ENCODE data around the gene TNS3.

The TNS3 gene

GRCh38 chr7:47488969-47489342, 93.0 kb downstream of the TNS3 start:
- Histone ChIP-seq H3K4me1 (ENCODE audit: control insufficient read depth, insufficient read depth, low read length) (peaks cover 21% of the 10 kb centered on the region), H3K27me3 (ENCODE audit: control insufficient read depth, insufficient read depth, low read length) (no peaks in the 10 kb centered on the region), H3K4me3 (ENCODE audit: low read length) (no peak overlapping the region), H3K9me3 (replicated peaks; ENCODE audit: low read length) (no peaks in the 10 kb centered on the region), H3K4me2 (ENCODE audit: low read length) (no peak overlapping the region), H3K36me3 (ENCODE audit: insufficient read depth, low read length) (peaks cover 4% of the 10 kb centered on the region), H3K9ac (ENCODE audit: low read depth, low read length) (no peak overlapping the region)

GRCh38 chr7:47488201-47488968, 93.5 kb downstream of the TNS3 start:
- no peak overlapping the region for H3K4me3 ChIP-seq (ENCODE audit: low read length)
- no peaks in the 10 kb centered on the region for H3K27me3 ChIP-seq (ENCODE audit: control insufficient read depth, insufficient read depth, low read length)
- H3K36me3 ChIP-seq (ENCODE audit: insufficient read depth, low read length): peaks cover 4% of the 10 kb centered on the region
- no peaks in the 10 kb centered on the region for H3K9me3 ChIP-seq (replicated peaks; ENCODE audit: low read length)
- H3K4me1 ChIP-seq (ENCODE audit: control insufficient read depth, insufficient read depth, low read length): peaks cover 23% of the 10 kb centered on the region
- H3K4me2 ChIP-seq (ENCODE audit: low read length): no peak overlapping the region
- no peak overlapping the region for H3K9ac ChIP-seq (ENCODE audit: low read depth, low read length)

GRCh38 chr7:47485640-47486435, 96.1 kb downstream of the TNS3 start:
- peak overlapping the region; percentile 66 for H3K9ac ChIP-seq (ENCODE audit: low read depth, low read length)
- no peaks in the 10 kb centered on the region for H3K9me3 ChIP-seq (replicated peaks; ENCODE audit: low read length)
- no peaks in the 10 kb centered on the region for H3K27me3 ChIP-seq (ENCODE audit: control insufficient read depth, insufficient read depth, low read length)
- H3K36me3 ChIP-seq (ENCODE audit: insufficient read depth, low read length): peaks cover 4% of the 10 kb centered on the region
- no peak overlapping the region for H3K4me3 ChIP-seq (ENCODE audit: low read length)
- peak overlapping the region; percentile 47 for H3K4me2 ChIP-seq (ENCODE audit: low read length)
- peaks cover 44% of the 10 kb centered on the region for H3K4me1 ChIP-seq (ENCODE audit: control insufficient read depth, insufficient read depth, low read length)

- Histone ChIP-seq H3K4me3 (ENCODE audit: low read length) (no peak overlapping the region), H3K4me2 (ENCODE audit: low read length) (peak overlapping the region; percentile 47), H3K27me3 (ENCODE audit: control insufficient read depth, insufficient read depth, low read length) (no peaks in the 10 kb centered on the region), H3K9me3 (replicated peaks; ENCODE audit: low read length) (no peaks in the 10 kb centered on the region), H3K9ac (ENCODE audit: low read depth, low read length) (peak overlapping the region; percentile 66), H3K4me1 (ENCODE audit: control insufficient read depth, insufficient read depth, low read length) (peaks cover 50% of the 10 kb centered on the region), H3K36me3 (ENCODE audit: insufficient read depth, low read length) (peaks cover 4% of the 10 kb centered on the region)
Measured at GRCh38 chr7:47484923-47485639, 96.8 kb downstream of the TNS3 start.

- Histone ChIP-seq H3K4me2 (ENCODE audit: low read length) (peak overlapping the region; percentile 47), H3K9me3 (replicated peaks; ENCODE audit: low read length) (no peaks in the 10 kb centered on the region), H3K4me1 (ENCODE audit: control insufficient read depth, insufficient read depth, low read length) (peaks cover 50% of the 10 kb centered on the region), H3K4me3 (ENCODE audit: low read length) (no peak overlapping the region), H3K9ac (ENCODE audit: low read depth, low read length) (peak overlapping the region; percentile 66), H3K27me3 (ENCODE audit: control insufficient read depth, insufficient read depth, low read length) (no peaks in the 10 kb centered on the region), H3K36me3 (ENCODE audit: insufficient read depth, low read length) (peaks cover 4% of the 10 kb centered on the region)
Measured at GRCh38 chr7:47484457-47484856, 97.5 kb downstream of the TNS3 start.

- Histone ChIP-seq H3K36me3 (ENCODE audit: insufficient read depth, low read length) (peaks cover 4% of the 10 kb centered on the region), H3K9ac (ENCODE audit: low read depth, low read length) (no peak overlapping the region), H3K27me3 (ENCODE audit: control insufficient read depth, insufficient read depth, low read length) (no peaks in the 10 kb centered on the region), H3K9me3 (replicated peaks; ENCODE audit: low read length) (no peaks in the 10 kb centered on the region), H3K4me1 (ENCODE audit: control insufficient read depth, insufficient read depth, low read length) (peaks cover 50% of the 10 kb centered on the region), H3K4me2 (ENCODE audit: low read length) (no peak overlapping the region), H3K4me3 (ENCODE audit: low read length) (no peak overlapping the region)
Measured at GRCh38 chr7:47483604-47484273, 98.2 kb downstream of the TNS3 start.

- H3K27me3 ChIP-seq (ENCODE audit: control insufficient read depth, insufficient read depth, low read length): no peaks in the 10 kb centered on the region
- peaks cover 61% of the 10 kb centered on the region for H3K4me1 ChIP-seq (ENCODE audit: control insufficient read depth, insufficient read depth, low read length)
- peak overlapping the region; percentile 18 for H3K4me3 ChIP-seq (ENCODE audit: low read length)
- H3K36me3 ChIP-seq (ENCODE audit: insufficient read depth, low read length): peaks cover 4% of the 10 kb centered on the region
- H3K9ac ChIP-seq (ENCODE audit: low read depth, low read length): peak overlapping the region; percentile 72
- H3K4me2 ChIP-seq (ENCODE audit: low read length): peak overlapping the region; percentile 62
- no peaks in the 10 kb centered on the region for H3K9me3 ChIP-seq (replicated peaks; ENCODE audit: low read length)
Measured at GRCh38 chr7:47482013-47482875, 99.7 kb downstream of the TNS3 start.

GRCh38 chr7:47481541-47482012, 100.3 kb downstream of the TNS3 start:
- Histone ChIP-seq H3K4me1 (ENCODE audit: control insufficient read depth, insufficient read depth, low read length) (peaks cover 62% of the 10 kb centered on the region), H3K36me3 (ENCODE audit: insufficient read depth, low read length) (peaks cover 4% of the 10 kb centered on the region), H3K27me3 (ENCODE audit: control insufficient read depth, insufficient read depth, low read length) (no peaks in the 10 kb centered on the region), H3K4me2 (ENCODE audit: low read length) (peak overlapping the region; percentile 62), H3K4me3 (ENCODE audit: low read length) (peak overlapping the region; percentile 18), H3K9me3 (replicated peaks; ENCODE audit: low read length) (no peaks in the 10 kb centered on the region), H3K9ac (ENCODE audit: low read depth, low read length) (peak overlapping the region; percentile 72)

GRCh38 chr7:47480576-47481538, 101.1 kb downstream of the TNS3 start:
- Histone ChIP-seq H3K4me3 (ENCODE audit: low read length) (no peak overlapping the region), H3K4me1 (ENCODE audit: control insufficient read depth, insufficient read depth, low read length) (peaks cover 62% of the 10 kb centered on the region)

More at GRCh38 chr7:47480576-47481538, 101.1 kb downstream of the TNS3 start:
- Histone ChIP-seq H3K9me3 (replicated peaks; ENCODE audit: low read length) (no peaks in the 10 kb centered on the region), H3K27me3 (ENCODE audit: control insufficient read depth, insufficient read depth, low read length) (no peaks in the 10 kb centered on the region), H3K9ac (ENCODE audit: low read depth, low read length) (peak overlapping the region; percentile 72), H3K36me3 (ENCODE audit: insufficient read depth, low read length) (peaks cover 4% of the 10 kb centered on the region), H3K4me2 (ENCODE audit: low read length) (peak overlapping the region; percentile 62)

Measured in skeletal muscle satellite cell (primary cell).